ENCODE results near the gene AXL.

Gene AXL

GRCh38 chr19:41307090-41307875 lies 88.3 kb downstream of the AXL start:
- Histone ChIP-seq H3K79me2 (peaks cover 15% of the 10 kb centered on the region), H3K4me1 (peaks cover 8% of the 10 kb centered on the region), H3K27ac (no peak overlapping the region), H3K9me3 (ENCODE audit: control insufficient read depth, low read length) (no peaks in the 10 kb centered on the region), H3K9ac (no peak overlapping the region), H3K36me3 (ENCODE audit: control insufficient read depth, insufficient read depth, low read length) (no peaks in the 10 kb centered on the region), H3K27me3 (ENCODE audit: control insufficient read depth, insufficient read depth, low read length) (no peaks in the 10 kb centered on the region), H2AFZ (no peak overlapping the region), H3K4me3 (ENCODE audit: low read depth, low read length) (no peak overlapping the region), H3K4me2 (ENCODE audit: low read length) (no peak overlapping the region)
- TF ChIP-seq CTCF (IDR thresholded peaks at IDR 0.05) = no peak

- H3K9ac ChIP-seq = no peak overlapping the region
- peaks cover 8% of the 10 kb centered on the region for H3K4me1 ChIP-seq
- peak overlapping the region; percentile 92 for H3K27ac ChIP-seq
Measured at GRCh38 chr19:41307954-41308449, 89.0 kb downstream of the AXL start.

GRCh38 chr19:41308450-41309179 lies 89.6 kb downstream of the AXL start:
- H3K36me3 ChIP-seq (ENCODE audit: control insufficient read depth, insufficient read depth, low read length) = no peaks in the 10 kb centered on the region

More at GRCh38 chr19:41307954-41308449, 89.0 kb downstream of the AXL start:
- Histone ChIP-seq H3K79me2 (peaks cover 18% of the 10 kb centered on the region), H3K9me3 (ENCODE audit: control insufficient read depth, low read length) (no peaks in the 10 kb centered on the region), H2AFZ (no peak overlapping the region), H3K4me2 (ENCODE audit: low read length) (no peak overlapping the region), H3K27me3 (ENCODE audit: control insufficient read depth, insufficient read depth, low read length) (no peaks in the 10 kb centered on the region), H3K36me3 (ENCODE audit: control insufficient read depth, insufficient read depth, low read length) (no peaks in the 10 kb centered on the region), H3K4me3 (ENCODE audit: low read depth, low read length) (no peak overlapping the region)
- no peak for TF ChIP-seq CTCF (IDR thresholded peaks at IDR 0.05)

GRCh38 chr19:41309180-41310032 lies 90.4 kb downstream of the AXL start:
- Histone ChIP-seq H3K27ac (peak overlapping the region; percentile 92), H3K27me3 (ENCODE audit: control insufficient read depth, insufficient read depth, low read length) (no peaks in the 10 kb centered on the region), H3K4me3 (ENCODE audit: low read depth, low read length) (peak overlapping the region; percentile 92), H3K4me2 (ENCODE audit: low read length) (peak overlapping the region; percentile 96), H3K36me3 (ENCODE audit: control insufficient read depth, insufficient read depth, low read length) (no peaks in the 10 kb centered on the region), H2AFZ (peak overlapping the region; percentile 85), H3K9me3 (ENCODE audit: control insufficient read depth, low read length) (no peaks in the 10 kb centered on the region), H3K9ac (peak overlapping the region; percentile 55), H3K4me1 (peaks cover 8% of the 10 kb centered on the region), H3K79me2 (peaks cover 26% of the 10 kb centered on the region)
- no peak for TF ChIP-seq CTCF (IDR thresholded peaks at IDR 0.05)

More at GRCh38 chr19:41308450-41309179, 89.6 kb downstream of the AXL start:
- H3K79me2 ChIP-seq = peaks cover 20% of the 10 kb centered on the region
- no peaks in the 10 kb centered on the region for H3K27me3 ChIP-seq (ENCODE audit: control insufficient read depth, insufficient read depth, low read length)
- H3K4me3 ChIP-seq (ENCODE audit: low read depth, low read length) = peak overlapping the region; percentile 92
- no peaks in the 10 kb centered on the region for H3K9me3 ChIP-seq (ENCODE audit: control insufficient read depth, low read length)
- H2AFZ ChIP-seq = peak overlapping the region; percentile 8
- no peak overlapping the region for H3K9ac ChIP-seq
- H3K4me1 ChIP-seq = peaks cover 8% of the 10 kb centered on the region
- TF ChIP-seq CTCF (IDR thresholded peaks at IDR 0.05) = peak; percentile 99
- H3K4me2 ChIP-seq (ENCODE audit: low read length) = no peak overlapping the region
- peak overlapping the region; percentile 92 for H3K27ac ChIP-seq
